C4-2B (cell line): ENCODE measurements around the gene ADD2.

Experiments used
- CTCF ChIP-seq: fragments of 450-650 bp; conservative IDR thresholded peaks from 2 replicates; pipeline ENCODE4 v1.5.1; 2017; ENCODE audit warnings: mild to moderate bottlenecking
- ZFX ChIP-seq: fragments of 450-650 bp; IDR thresholded peaks from 2 replicates; pipeline ENCODE4 v1.6.1; 2017

GRCh38 chr2:70750320-70750719 lies 17.7 kb downstream of the ADD2 start:
- TF ChIP-seq CTCF (no peak), ZFX (no peak)
